ENCODE measurements around the gene PLEKHA7.

The PLEKHA7 gene

GRCh38 chr11:16844268-16844771 lies 169.9 kb downstream of the PLEKHA7 start:
- H3K4me3 ChIP-seq (ENCODE audit: low read depth, low read length) = no peak overlapping the region
- no peak for TF ChIP-seq POLR2A (IDR thresholded peaks at IDR 0.05; ENCODE audit: extremely low read depth, insufficient read length)
- no peak for TF ChIP-seq MYC (IDR thresholded peaks at IDR 0.05; ENCODE audit: low read depth, low read length)
- no peak for TF ChIP-seq CTCF (IDR thresholded peaks at IDR 0.05; ENCODE audit: low read depth, low read length)
- TF ChIP-seq MAX (IDR thresholded peaks at IDR 0.05; ENCODE audit: low read depth, low read length) = no peak
- no peak for DNase-seq (ENCODE audit: low read depth)

- TF ChIP-seq MAX (IDR thresholded peaks at IDR 0.05; ENCODE audit: low read depth, low read length) = no peak
- no peak for TF ChIP-seq MYC (IDR thresholded peaks at IDR 0.05; ENCODE audit: low read depth, low read length)
- no peak for TF ChIP-seq CTCF (IDR thresholded peaks at IDR 0.05; ENCODE audit: low read depth, low read length)
- TF ChIP-seq POLR2A (IDR thresholded peaks at IDR 0.05; ENCODE audit: extremely low read depth, insufficient read length) = no peak
- DNase-seq (ENCODE audit: low read depth) = no peak
- H3K4me3 ChIP-seq (ENCODE audit: low read depth, low read length) = no peak overlapping the region
These were observed 170.9 kb downstream of the PLEKHA7 start for GRCh38 chr11:16843294-16843693.

- DNase-seq (ENCODE audit: low read depth) = no peak
- no peak overlapping the region for H3K4me3 ChIP-seq (ENCODE audit: low read depth, low read length)
- TF ChIP-seq CTCF (IDR thresholded peaks at IDR 0.05; ENCODE audit: low read depth, low read length) (no peak), MYC (IDR thresholded peaks at IDR 0.05; ENCODE audit: low read depth, low read length) (no peak), POLR2A (IDR thresholded peaks at IDR 0.05; ENCODE audit: extremely low read depth, insufficient read length) (no peak), MAX (IDR thresholded peaks at IDR 0.05; ENCODE audit: low read depth, low read length) (no peak)
These were observed 172.2 kb downstream of the PLEKHA7 start for GRCh38 chr11:16841984-16842383.

- TF ChIP-seq MYC (IDR thresholded peaks at IDR 0.05; ENCODE audit: low read depth, low read length) = no peak
- no peak for TF ChIP-seq POLR2A (IDR thresholded peaks at IDR 0.05; ENCODE audit: extremely low read depth, insufficient read length)
- H3K4me3 ChIP-seq (ENCODE audit: low read depth, low read length) = no peak overlapping the region
- DNase-seq (ENCODE audit: low read depth) = no peak
These were observed 172.7 kb downstream of the PLEKHA7 start for GRCh38 chr11:16841481-16841880.

GRCh38 chr11:16840951-16841350 lies 173.3 kb downstream of the PLEKHA7 start:
- TF ChIP-seq POLR2A (IDR thresholded peaks at IDR 0.05; ENCODE audit: extremely low read depth, insufficient read length) (no peak), MYC (IDR thresholded peaks at IDR 0.05; ENCODE audit: low read depth, low read length) (no peak), MAX (IDR thresholded peaks at IDR 0.05; ENCODE audit: low read depth, low read length) (no peak), CTCF (IDR thresholded peaks at IDR 0.05; ENCODE audit: low read depth, low read length) (no peak)
- no peak overlapping the region for H3K4me3 ChIP-seq (ENCODE audit: low read depth, low read length)
- DNase-seq (ENCODE audit: low read depth) = no peak

- TF ChIP-seq MYC (IDR thresholded peaks at IDR 0.05; ENCODE audit: low read depth, low read length) (no peak), CTCF (IDR thresholded peaks at IDR 0.05; ENCODE audit: low read depth, low read length) (no peak), MAX (IDR thresholded peaks at IDR 0.05; ENCODE audit: low read depth, low read length) (no peak), POLR2A (IDR thresholded peaks at IDR 0.05; ENCODE audit: extremely low read depth, insufficient read length) (no peak)
- H3K4me3 ChIP-seq (ENCODE audit: low read depth, low read length) = no peak overlapping the region
- DNase-seq (ENCODE audit: low read depth) = no peak
These were observed 174.4 kb downstream of the PLEKHA7 start for GRCh38 chr11:16839821-16840220.
